OCI-LY3 (cell line): ENCODE results near the gene NLRP14.

ENCODE experiments used
- H2AFZ ChIP-seq: fragments of 200-600, 300-600 bp; shearing (Covaris generic); 2 replicates; pipeline ENCODE4 v1.6.0; 2014; ENCODE audit warnings: antibody characterized with exemption, low read depth, low read length
- H3K27ac ChIP-seq: fragments of 200-600, 300-600 bp; sonication (generic); 2 replicates; pipeline ENCODE4 v1.5.1; 2014; ENCODE audit warnings: mild to moderate bottlenecking, low read length, moderate library complexity, mixed read lengths
- H3K27me3 ChIP-seq: fragments of 200-600, 300-600 bp; sonication (generic); 2 replicates; pipeline ENCODE4 v1.6.1; 2014; ENCODE audit warnings: low read depth, low read length, mixed read lengths
- H3K36me3 ChIP-seq: fragments of 200-600, 300-600 bp; sonication (generic); replicated peaks from 2 replicates; pipeline ENCODE3; 2014; ENCODE audit warnings: low read depth, low read length, mixed read lengths
- H3K4me1 ChIP-seq: fragments of 300-600, 200-600 bp; sonication (generic); 2 replicates; pipeline ENCODE4 v1.6.1; 2014; ENCODE audit warnings: low read length, mixed read lengths
- H3K4me2 ChIP-seq: fragments of 200-600, 300-600 bp; sonication (generic); 2 replicates; pipeline ENCODE4 v1.6.1; 2014; ENCODE audit warnings: low read length, mixed read lengths
- H3K4me3 ChIP-seq: fragments of 300-600, 200-600 bp; sonication (generic); 2 replicates; pipeline ENCODE4 v1.5.1; 2014; ENCODE audit warnings: antibody characterized with exemption, mild to moderate bottlenecking, low read length, moderate library complexity
- H3K79me2 ChIP-seq: fragments of 300-600, 200-600 bp; shearing (Covaris generic); 2 replicates; pipeline ENCODE4 v1.6.1; 2014; ENCODE audit warnings: mild to moderate bottlenecking, low read length, mixed read lengths
- H3K9ac ChIP-seq: fragments of 300-600, 200-600 bp; shearing (Covaris generic); 2 replicates; pipeline ENCODE4 v1.6.0; 2014; ENCODE audit warnings: mild to moderate bottlenecking, low read length, moderate library complexity
- H3K9me3 ChIP-seq: fragments of 200-600, 300-600 bp; shearing (Covaris generic); 2 replicates; pipeline ENCODE4 v1.6.1; 2014; ENCODE audit warnings: low read length, mixed read lengths; ENCODE audit not compliant: insufficient read depth
- H4K20me1 ChIP-seq: fragments of 200-600, 300-600 bp; sonication (generic); 2 replicates; pipeline ENCODE4 v1.6.1; 2016; ENCODE audit warnings: low read length, mixed read lengths; ENCODE audit not compliant: insufficient read depth
- CTCF ChIP-seq: fragments of 200-600, 300-600 bp; sonication (generic); IDR thresholded peaks from 2 replicates; pipeline ENCODE4 v1.5.1; 2014; ENCODE audit warnings: antibody characterized with exemption, low read length, low read depth
- EZH2phosphoT487 ChIP-seq: fragments of 200-600 bp; shearing (Covaris generic); IDR thresholded peaks from 2 replicates; pipeline ENCODE4 v1.6.1; 2018; ENCODE audit warnings: antibody characterized with exemption, mixed run types, low read depth

The NLRP14 gene

GRCh38 chr11:7050191-7050590 lies 29.9 kb downstream of the NLRP14 start:
- H3K27ac ChIP-seq = no peak overlapping the region
- no peak overlapping the region for H3K4me3 ChIP-seq
- no peak overlapping the region for H3K4me2 ChIP-seq
- H3K9ac ChIP-seq = no peak overlapping the region
- no peak overlapping the region for H2AFZ ChIP-seq
- no peaks in the 10 kb centered on the region for H3K27me3 ChIP-seq
- no peak for TF ChIP-seq EZH2phosphoT487
- no peak for TF ChIP-seq CTCF
- no peaks in the 10 kb centered on the region for H3K36me3 ChIP-seq
- H3K4me1 ChIP-seq = no peaks in the 10 kb centered on the region
- no peaks in the 10 kb centered on the region for H3K79me2 ChIP-seq
- H3K9me3 ChIP-seq = no peaks in the 10 kb centered on the region
- no peaks in the 10 kb centered on the region for H4K20me1 ChIP-seq

- H2AFZ ChIP-seq = no peak overlapping the region
- no peak for TF ChIP-seq EZH2phosphoT487
- no peak for TF ChIP-seq CTCF
- no peak overlapping the region for H3K4me2 ChIP-seq
- no peaks in the 10 kb centered on the region for H3K79me2 ChIP-seq
- no peak overlapping the region for H3K27ac ChIP-seq
- no peak overlapping the region for H3K4me3 ChIP-seq
- no peaks in the 10 kb centered on the region for H3K36me3 ChIP-seq
- no peaks in the 10 kb centered on the region for H4K20me1 ChIP-seq
- H3K9ac ChIP-seq = no peak overlapping the region
- H3K4me1 ChIP-seq = no peaks in the 10 kb centered on the region
- no peaks in the 10 kb centered on the region for H3K9me3 ChIP-seq
- H3K27me3 ChIP-seq = no peaks in the 10 kb centered on the region
Measured at GRCh38 chr11:7056828-7057513, 36.7 kb downstream of the NLRP14 start.

- no peak overlapping the region for H3K27ac ChIP-seq
Measured at GRCh38 chr11:7057641-7058040, 37.4 kb downstream of the NLRP14 start.

GRCh38 chr11:7060868-7061267 lies 40.6 kb downstream of the NLRP14 start:
- Histone ChIP-seq H3K27ac (no peak overlapping the region), H3K4me2 (no peak overlapping the region), H3K79me2 (no peaks in the 10 kb centered on the region), H3K9me3 (no peaks in the 10 kb centered on the region), H3K4me1 (no peaks in the 10 kb centered on the region), H2AFZ (no peak overlapping the region), H3K36me3 (no peaks in the 10 kb centered on the region), H3K9ac (no peak overlapping the region), H3K4me3 (no peak overlapping the region), H3K27me3 (no peaks in the 10 kb centered on the region), H4K20me1 (no peaks in the 10 kb centered on the region)
- no peak for TF ChIP-seq CTCF
- no peak for TF ChIP-seq EZH2phosphoT487

More at GRCh38 chr11:7057641-7058040, 37.4 kb downstream of the NLRP14 start:
- TF ChIP-seq EZH2phosphoT487 (no peak), CTCF (no peak)
- Histone ChIP-seq H3K79me2 (no peaks in the 10 kb centered on the region), H3K4me3 (no peak overlapping the region), H2AFZ (no peak overlapping the region), H3K27me3 (no peaks in the 10 kb centered on the region), H3K4me1 (no peaks in the 10 kb centered on the region), H3K9me3 (no peaks in the 10 kb centered on the region), H3K9ac (no peak overlapping the region), H3K36me3 (no peaks in the 10 kb centered on the region), H4K20me1 (no peaks in the 10 kb centered on the region), H3K4me2 (no peak overlapping the region)
